HEK293T (cell line): Measurements from ENCODE around the gene SOBP.

Experiments used
- CTBP1 ChIP-seq: fragments of 450-650 bp; IDR thresholded peaks from 2 replicates; pipeline ENCODE4 v1.6.1; 2016; ENCODE audit warnings: borderline replicate concordance
- ELF4 ChIP-seq: fragments of 450-650 bp; IDR thresholded peaks from 2 replicates; pipeline ENCODE4 v1.6.1; 2017; ENCODE audit warnings: antibody characterized with exemption
- FOXK2 ChIP-seq: fragments of 450-650 bp; IDR thresholded peaks from 2 replicates; pipeline ENCODE4 v1.6.1; 2016; ENCODE audit warnings: mild to moderate bottlenecking
- FOXM1 ChIP-seq: fragments of 450-650 bp; IDR thresholded peaks from 2 replicates; pipeline ENCODE4 v1.6.1; 2017; ENCODE audit warnings: mild to moderate bottlenecking, borderline replicate concordance
- HDGF ChIP-seq: fragments of 450-650 bp; IDR thresholded peaks from 2 replicates; pipeline ENCODE4 v1.6.1; 2017; ENCODE audit warnings: antibody characterized with exemption, borderline replicate concordance
- LEF1 ChIP-seq: fragments of 450-650 bp; IDR thresholded peaks from 2 replicates; pipeline ENCODE4 v1.6.1; 2017; ENCODE audit warnings: mild to moderate bottlenecking, borderline replicate concordance
- NFRKB ChIP-seq: fragments of 450-650 bp; IDR thresholded peaks from 2 replicates; pipeline ENCODE4 v1.6.1; 2016; ENCODE audit warnings: mild to moderate bottlenecking, moderate library complexity
- PKNOX1 ChIP-seq: fragments of 450-650 bp; IDR thresholded peaks from 2 replicates; pipeline ENCODE4 v1.6.1; 2016
- SUZ12 ChIP-seq: fragments of 450-650 bp; IDR thresholded peaks from 2 replicates; pipeline ENCODE4 v1.6.1; 2016; ENCODE audit warnings: mild to moderate bottlenecking
- TARDBP ChIP-seq: fragments of 450-650 bp; IDR thresholded peaks from 2 replicates; pipeline ENCODE4 v1.6.1; 2016
- ZNF384 ChIP-seq: fragments of 450-650 bp; IDR thresholded peaks from 2 replicates; pipeline ENCODE4 v1.6.1; 2016

GRCh38 chr6:107504270-107505026, 14.5 kb downstream of the SOBP start:
- TF ChIP-seq LEF1 (no peak), SUZ12 (no peak), FOXK2 (no peak), ZNF384 (no peak), TARDBP (no peak), ELF4 (no peak), HDGF (no peak), CTBP1 (no peak), NFRKB (no peak), FOXM1 (no peak), PKNOX1 (no peak)
